SIG-M5 treated with dmso at 0.1 percent for 504 hours (cell line): Measurements from ENCODE around the gene MEN1.
"Not testable (repeated sequence)": the region's sequence is repeated elsewhere in the genome, so short reads cannot be mapped to it uniquely, and the experiment has no call there.

Experiments used
- DNase-seq: peaks from one replicate; lab custom pipeline; 2025; ENCODE audit not compliant: unreplicated experiment; lab: John Stamatoyannopoulos, UW

Gene MEN1

GRCh38 chr11:64846998-64847666 lies 36.8 kb upstream of the MEN1 start:
- peak; percentile 84 for DNase-seq

- DNase-seq, result not testable (repeated sequence)
Measured at GRCh38 chr11:64845776-64846129, 35.4 kb upstream of the MEN1 start.

- DNase-seq, result no peak
Measured at GRCh38 chr11:64845129-64845775, 34.9 kb upstream of the MEN1 start.

GRCh38 chr11:64844330-64845128 lies 34.2 kb upstream of the MEN1 start, which contains the start of gene CDC42BPG:
CDC42BPG (minus strand) TSS chr11:64844653; CDS start chr11:64844569, 84 bp downstream.
- DNase-seq, result peak; percentile 43

GRCh38 chr11:64843686-64844329 lies 33.5 kb upstream of the MEN1 start:
- no peak for DNase-seq

- DNase-seq, result no peak
Measured at GRCh38 chr11:64842851-64843685, 32.7 kb upstream of the MEN1 start.

GRCh38 chr11:64842366-64842759 lies 32.0 kb upstream of the MEN1 start:
- DNase-seq, result no peak

GRCh38 chr11:64841592-64842365 lies 31.4 kb upstream of the MEN1 start:
- DNase-seq, result no peak

GRCh38 chr11:64839887-64840782 lies 29.8 kb upstream of the MEN1 start:
- no peak for DNase-seq

- no peak for DNase-seq
Measured at GRCh38 chr11:64839335-64839734, 29.0 kb upstream of the MEN1 start.

GRCh38 chr11:64838600-64839334 lies 28.4 kb upstream of the MEN1 start:
- no peak for DNase-seq

GRCh38 chr11:64837887-64838351 lies 27.6 kb upstream of the MEN1 start:
- DNase-seq, result no peak

- DNase-seq, result no peak
Measured at GRCh38 chr11:64836448-64837072, 26.2 kb upstream of the MEN1 start.

- no peak for DNase-seq
Measured at GRCh38 chr11:64835616-64836447, 25.5 kb upstream of the MEN1 start.

- DNase-seq, result no peak
Measured at GRCh38 chr11:64834723-64835615, 24.6 kb upstream of the MEN1 start.
